NCI-H446 (cell line): Measurements from ENCODE around the gene USP36.
"Not testable (repeated sequence)": the region's sequence is repeated elsewhere in the genome, so short reads cannot be mapped to it uniquely, and the experiment has no call there.

ENCODE experiments used
- DNase-seq, 2 experiments: peaks; one replicate each; lab custom pipeline; 2025; lab: John Stamatoyannopoulos, UW

USP36 gene

DNA sequence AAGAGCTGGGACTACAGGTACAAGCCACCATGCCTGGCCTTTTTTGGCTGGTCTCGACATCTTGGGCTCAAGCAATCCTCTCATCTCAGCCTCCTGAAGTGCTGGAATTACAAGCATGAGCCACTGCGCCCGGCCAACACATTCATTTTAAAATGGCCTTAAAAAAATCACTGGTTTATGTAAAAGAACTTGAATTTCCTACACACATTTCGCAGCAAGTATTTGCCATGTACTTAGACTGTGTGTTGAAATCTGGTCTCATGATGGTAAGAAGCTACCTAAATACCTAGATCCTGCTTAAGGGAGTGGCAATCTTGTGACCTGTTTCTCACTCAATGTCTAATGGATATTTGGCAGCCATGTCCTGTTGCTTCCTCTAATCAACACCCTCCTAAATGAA, 50.1 kb downstream of the USP36 start:
- DNase-seq: no peak

DNA sequence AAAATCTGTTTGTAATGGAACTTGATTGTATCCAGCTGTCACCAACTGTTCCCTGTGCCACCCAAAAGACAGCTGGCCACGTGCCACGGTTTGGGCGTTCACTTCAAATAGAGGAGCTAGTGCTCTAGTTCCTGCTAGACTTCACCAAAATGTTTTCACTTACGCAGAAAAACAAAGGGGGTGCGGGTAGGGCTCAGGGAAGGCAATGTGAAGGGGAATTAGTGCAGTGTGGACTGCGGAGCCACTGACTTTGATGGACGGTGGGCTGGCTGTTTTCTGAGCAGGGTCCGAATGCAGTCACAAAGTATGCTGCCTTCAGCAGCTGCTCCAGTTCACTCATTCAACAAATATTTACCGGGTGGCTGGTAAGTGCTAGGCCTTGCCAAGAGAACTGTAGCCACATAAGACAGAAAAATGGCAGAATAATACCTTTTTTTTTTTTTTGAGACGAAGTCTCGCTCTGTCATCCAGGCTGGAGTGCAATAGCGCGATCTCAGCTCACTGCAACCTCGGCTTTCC, 50.9 kb downstream of the USP36 start:
- peak; percentile 82 to 84 for DNase-seq

DNA sequence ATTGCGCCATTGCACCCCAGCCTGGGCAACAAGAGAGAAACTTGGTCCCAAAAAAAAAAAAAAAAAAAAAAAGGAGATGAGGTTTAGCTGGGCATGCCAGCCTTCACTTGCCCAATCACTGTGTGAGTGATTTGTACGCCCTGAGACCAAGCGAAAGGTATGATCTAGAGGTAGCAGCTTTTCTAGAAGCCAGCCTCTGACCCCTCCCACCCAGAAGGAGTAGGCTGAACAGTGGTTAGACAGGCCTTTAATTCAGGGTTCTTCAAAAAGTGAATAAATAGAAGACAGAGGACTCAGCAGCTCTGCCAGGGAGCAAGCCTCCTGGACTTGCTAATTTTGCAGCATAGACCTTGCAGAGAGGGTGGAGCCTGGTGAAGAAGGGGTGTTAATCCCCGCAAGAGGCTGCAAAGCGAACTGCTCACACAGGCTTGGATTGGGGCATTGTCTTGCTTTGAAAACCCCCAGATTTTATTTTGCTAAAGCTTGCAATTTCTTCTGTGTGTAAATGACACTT, 51.4 kb downstream of the USP36 start:
- no peak for DNase-seq

DNA sequence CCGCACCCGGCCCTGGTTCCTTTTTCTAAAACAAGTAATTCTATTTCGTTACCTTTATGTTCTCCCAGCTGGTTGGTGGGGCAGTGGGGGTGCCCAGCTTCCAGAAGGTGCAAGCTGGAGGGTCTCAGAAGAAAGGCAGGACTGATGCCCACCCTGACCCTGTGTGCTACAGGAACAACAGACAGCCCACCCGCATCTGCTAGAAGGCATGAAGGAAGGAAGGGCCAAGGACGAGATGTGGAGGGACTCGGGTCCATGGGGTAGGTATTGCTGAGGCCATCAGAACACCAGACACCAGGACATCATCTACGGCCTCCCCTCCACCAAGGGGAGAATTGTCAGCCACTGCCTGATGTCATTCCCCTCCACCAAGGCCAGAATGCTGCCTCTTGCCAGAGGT, 52.2 kb downstream of the USP36 start:
- DNase-seq: no peak

DNA sequence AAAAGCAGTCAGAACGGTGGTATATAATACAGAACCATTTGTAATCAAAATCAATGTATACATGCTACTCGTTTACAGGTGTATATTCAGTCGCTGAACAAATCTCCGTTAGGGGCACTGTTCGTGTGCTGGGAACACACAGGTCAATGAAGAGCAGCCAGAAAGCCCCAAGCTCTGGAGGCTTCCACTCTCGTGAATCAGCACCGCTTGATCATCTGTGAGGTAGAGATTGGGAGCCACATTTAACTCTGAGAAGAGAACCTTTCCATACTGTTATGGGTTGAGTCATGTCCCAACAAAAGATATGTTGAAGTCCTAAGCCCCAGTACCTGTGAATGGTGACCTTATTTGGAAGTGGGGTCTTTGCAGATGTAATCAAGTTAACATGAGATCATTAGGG, 53.2 kb downstream of the USP36 start:
- no peak for DNase-seq

DNA sequence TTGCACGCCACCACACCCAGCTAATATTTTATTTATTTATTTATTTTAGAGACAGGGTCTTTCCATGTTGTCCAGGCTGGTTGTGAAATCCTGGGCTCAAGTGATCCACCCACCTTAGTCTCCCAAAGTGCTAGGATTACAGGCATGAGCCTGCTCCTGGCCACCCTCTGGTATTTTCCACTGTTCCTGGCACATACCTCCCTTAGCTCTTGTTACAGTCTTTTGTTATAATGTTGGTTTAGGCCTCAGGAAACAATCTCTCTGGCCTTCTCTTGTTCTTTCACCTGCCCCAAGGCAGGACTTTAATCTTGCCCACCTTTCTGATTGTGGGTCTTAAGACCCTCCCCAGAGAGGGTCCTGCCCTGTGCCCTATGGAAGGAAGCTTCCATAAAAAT, 55.0 kb downstream of the USP36 start:
- no peak for DNase-seq

DNA sequence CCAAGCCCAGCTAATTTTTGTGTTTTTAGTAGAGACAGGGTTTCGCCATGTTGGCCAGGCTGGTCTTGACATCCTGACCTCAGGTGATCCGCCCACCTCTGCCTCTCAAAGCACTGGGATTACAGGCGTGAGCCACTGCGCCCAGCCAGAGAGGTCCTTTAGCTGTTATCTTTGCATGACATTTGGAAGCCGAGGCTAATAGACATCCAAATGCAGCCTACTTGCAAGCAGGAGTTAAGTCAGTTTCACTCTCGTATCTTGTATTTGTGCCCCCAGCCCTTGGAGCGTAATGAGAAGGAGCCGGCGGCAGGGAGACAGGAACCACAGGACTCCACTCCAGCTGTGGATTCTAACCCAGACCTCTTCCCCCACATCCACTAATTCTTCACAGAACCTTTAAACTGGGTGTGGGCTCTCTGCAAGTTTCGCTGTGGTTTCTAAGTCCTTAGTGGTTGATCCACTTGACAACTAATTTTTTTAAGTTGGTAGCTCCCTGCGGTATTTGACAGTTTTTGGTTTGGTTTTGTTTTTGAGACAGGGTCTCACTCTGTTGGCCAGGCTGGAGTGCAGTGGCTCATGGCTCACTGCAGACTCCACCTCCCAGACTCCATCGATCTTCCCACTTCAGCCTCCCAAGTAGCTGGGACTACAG, 55.5 kb downstream of the USP36 start:
- no peak for DNase-seq

DNA sequence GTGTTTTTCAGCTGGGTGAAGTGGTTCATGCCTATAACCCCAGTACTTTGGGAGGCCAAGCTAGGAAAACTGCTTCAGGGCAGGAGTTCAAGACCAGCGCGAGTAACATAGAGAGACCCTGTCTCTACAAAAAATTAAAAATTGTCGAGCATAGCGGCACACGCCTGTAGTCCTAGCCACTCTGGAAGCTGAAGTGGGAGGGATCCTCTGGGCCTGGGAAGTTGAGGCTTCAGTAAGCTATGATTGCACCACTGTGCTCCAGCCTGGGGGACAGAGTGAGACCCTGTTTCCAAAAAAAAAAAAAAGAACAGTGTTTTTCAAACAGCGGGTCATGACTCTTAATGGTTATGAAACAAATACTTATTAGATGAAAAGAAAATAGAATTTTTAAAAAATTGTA, 56.3 kb downstream of the USP36 start:
- no peak for DNase-seq

DNA sequence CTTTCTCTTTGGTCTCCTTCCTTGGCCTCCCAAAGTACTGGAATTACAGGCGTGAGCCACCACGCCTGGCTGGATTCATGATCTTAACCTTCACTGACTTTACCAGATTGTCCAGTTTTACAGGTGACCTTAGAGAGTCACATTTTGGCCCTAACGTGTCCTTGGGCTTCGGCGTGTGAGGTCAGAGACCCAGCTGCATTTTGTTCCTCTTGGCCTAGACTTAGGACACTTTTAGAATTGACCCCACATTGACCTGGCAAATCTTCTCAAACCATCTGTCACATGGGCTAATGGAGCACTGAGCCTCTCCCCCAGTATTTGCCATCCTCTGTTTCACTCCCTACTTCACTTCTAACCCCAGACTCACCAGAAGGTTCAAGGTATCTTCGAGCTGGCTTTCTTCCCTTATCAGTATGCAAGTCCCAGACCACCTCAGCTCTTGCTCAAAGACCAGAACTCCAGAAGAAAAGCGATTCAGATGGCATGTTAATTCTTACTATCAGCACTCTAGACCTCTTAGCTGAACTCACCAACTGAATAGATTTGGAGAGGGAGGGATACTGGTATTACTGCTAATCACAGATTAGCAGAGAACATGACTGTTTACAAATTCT, 56.8 kb downstream of the USP36 start:
- no peak for DNase-seq

DNA sequence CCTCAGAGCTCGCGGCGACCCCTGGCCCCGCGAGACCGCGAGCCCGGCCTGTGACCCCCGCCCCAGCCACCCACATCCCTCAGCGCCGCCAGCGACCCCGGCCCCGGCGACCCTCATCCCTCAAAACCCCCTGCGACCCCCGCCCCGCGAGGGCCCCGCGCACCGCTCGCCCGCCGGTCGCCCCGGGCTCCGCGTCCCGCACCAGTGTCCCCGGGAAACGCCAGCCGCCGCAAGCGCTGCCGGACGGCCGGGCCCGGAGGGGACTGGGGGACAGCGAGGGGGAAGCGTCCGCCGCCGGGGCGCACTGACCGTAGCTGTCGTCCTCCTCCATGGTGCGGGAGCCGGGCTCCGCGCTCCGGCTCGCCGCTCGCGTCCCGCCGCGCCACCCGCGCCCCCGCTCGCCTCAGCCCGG, 58.7 kb downstream of the USP36 start, which contains the start of gene CYTH1:
CYTH1 (minus strand) TSS at position 381 of the 412 bp plus-strand sequence; CDS start at position 331, 50 bp downstream.
- no peak for DNase-seq

DNA sequence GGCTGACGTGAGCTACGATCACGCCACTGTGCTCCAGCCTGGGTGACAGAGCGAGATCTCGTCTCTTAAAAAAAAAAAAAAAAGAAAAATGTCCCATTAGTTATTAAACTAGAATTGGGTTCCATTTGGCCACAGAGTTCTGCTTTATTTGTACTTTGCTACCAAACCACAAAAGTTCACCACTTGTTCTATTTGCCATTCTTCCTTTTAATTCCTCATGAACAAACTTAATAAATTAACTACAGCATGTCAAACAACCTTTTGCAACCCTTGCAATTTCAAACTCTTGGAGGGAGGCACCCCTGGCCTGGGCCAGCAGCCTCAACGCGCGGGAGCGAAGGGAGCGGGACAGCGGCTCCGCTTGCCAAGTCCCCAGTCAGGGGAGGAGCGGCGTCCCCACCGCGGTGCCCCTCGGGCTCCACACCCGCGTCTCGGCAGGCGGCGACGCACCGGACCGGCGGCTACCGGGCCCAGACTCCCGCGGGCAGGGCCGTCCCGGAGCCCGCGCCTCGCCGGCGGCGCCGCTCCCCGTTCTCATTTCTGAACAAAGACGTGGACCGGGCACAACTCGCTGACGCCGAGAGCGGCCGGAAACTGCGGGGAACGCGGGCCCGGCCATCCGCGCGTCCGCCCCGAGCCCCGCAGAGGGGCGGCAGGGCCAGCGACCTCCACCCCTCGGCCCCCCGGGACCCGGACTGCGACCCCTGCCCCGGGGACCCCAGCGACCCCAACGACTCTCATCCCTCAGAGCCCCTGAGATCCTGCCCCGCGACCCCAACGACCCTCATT, 59.3 kb downstream of the USP36 start:
- peak in 1 of 2 experiments; percentile 26 for DNase-seq

DNA sequence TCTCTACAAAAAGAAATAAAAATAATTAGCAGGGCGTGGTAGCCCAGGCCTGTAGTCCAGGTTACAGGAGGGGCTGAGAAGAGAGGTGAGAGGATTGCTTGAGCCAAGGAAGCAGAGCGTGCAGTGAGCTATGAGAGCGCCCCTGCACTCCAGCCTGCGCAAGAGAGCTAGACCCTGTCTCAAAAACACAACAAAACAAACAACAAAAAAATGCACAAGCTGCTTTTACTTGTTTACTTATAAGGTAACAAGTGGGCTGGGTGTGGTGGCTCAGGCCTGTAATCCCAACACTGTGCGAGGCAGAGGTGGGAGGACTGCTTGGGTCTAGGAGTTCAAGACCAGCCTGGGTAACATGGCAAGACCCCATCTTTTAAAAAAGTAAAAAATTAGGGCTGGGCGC, 60.3 kb downstream of the USP36 start:
- DNase-seq: no peak

DNA sequence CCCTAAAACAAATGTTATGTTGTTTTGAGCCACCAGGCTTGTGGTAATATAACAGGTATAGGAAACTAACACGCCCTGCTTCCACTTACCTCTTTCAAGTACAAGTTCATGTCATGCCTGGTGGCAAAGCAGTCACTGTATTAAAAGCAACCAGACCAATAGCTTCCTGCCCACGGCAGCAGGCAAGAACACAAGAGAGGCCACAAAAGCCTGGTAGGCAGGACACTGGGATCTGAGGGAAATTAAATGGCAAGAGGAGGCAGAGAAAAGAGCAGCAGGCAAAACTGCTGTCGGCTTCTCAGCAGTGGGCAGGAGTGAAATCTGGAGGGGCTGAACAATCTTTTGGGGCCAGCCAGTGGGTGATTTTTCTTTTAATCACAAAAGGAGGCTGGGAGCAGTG, 60.8 kb downstream of the USP36 start:
- no peak for DNase-seq

DNA sequence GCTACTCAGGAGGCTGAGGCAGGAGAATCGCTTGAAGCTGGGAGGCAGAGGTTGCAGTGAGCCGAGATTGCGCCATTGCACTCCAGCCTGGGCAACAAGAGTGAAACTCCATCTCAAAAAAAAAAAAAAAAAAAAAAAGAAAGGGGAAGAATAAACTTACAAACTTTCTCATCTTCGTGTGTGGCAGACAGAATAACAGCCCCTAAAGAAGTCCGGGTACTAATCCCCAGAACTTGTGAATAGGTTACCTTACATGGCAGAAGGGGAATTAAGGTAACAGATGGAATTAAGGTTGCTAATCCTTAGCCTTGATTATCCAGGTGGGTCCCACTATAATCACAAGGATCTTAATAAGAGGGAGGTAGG, 61.3 kb downstream of the USP36 start:
- DNase-seq: not testable (repeated sequence)

DNA sequence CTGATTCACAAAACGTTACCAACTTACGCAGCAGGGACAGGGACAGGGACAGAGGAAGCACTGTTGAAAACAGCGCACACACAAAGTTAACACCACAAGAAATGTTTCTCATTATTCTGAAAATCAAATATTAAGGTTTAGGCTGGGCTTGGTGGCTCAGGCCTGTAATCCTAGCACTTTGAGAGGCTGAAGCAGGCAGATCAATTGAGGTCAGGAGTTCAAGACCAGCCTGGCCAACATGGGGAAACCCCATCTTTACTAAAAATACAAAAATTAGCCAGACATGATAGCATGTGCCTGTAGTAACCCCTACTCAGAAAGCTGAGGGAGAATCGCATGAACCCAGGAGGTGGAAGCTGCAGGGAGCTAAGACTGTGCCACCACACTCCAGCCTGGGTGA, 62.7 kb downstream of the USP36 start:
- DNase-seq: no peak

DNA sequence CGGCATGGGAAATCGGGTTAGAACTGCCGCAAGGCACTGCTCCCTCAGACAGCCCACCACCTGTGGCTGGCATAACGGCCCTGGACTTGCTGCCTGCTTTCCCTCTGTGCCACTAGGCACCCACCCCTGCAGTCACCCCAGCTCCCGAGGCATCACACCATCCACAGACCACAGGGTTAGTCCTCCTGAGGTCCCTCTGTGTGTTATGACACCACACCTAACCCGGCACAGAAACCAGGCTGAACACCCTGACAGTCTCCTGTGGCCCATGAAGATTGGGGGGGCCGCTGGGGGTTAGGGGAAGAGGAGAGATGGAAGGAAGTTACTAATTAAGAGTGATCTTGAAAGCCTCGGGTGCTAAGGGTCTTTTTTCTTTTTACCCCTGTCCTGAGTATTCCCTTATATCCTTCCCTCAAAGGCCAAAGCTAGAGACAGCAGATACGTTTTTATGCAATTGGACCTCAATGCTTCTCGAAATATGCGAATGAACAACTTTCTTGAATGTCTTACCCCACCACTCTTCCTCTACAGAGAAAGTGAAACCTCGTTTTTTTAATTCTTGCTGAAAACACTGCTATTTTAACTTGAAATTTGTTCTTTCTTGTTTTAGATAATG, 65.5 kb downstream of the USP36 start:
- no peak for DNase-seq

DNA sequence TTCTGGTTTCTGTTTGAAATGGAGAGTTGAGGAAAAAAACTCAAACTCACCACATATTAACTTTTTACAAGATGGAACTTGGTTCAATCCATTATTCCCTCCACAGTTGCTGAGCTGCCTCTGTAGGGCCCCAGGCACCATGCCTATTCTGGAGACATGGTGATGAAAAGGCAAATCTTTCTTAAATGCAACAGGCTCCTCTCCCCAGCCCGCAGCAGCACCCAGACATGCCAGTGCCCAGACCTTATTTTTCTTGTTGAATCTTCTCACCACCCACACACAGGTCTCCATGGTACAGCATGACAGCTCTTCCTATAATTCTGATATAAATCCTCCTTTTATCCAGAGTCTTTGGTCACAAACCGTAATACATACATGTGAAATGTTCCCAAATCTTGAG, 66.2 kb downstream of the USP36 start:
- no peak for DNase-seq

DNA sequence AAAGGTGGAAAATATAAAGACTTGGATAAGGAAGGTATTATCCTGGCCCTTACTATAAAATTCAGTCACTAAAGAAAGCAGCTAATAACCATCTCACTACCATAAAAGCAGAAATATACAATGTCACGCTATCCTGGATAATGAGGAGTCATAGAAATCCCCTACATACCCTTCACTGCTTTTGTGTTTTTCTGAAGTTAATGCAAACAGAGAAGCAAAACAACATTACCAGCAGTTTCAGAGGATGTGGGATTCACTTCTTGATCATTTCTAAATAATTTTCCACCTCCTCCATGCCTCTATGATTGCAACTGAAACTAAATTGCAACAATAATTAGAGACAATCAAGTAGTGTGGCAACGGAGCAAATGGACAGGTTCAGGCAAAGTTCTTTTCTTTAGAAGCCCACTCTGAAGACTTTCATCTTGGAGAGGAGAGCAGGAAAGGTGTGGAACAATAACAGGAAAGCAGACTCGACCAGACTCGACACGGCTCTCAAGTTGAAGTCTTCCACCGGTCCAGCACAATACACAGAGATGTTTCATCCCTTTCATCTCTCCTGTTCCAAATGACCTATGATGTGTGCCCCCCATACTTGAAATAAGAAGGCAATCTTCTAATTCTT, 68.7 kb downstream of the USP36 start:
- DNase-seq: no peak

DNA sequence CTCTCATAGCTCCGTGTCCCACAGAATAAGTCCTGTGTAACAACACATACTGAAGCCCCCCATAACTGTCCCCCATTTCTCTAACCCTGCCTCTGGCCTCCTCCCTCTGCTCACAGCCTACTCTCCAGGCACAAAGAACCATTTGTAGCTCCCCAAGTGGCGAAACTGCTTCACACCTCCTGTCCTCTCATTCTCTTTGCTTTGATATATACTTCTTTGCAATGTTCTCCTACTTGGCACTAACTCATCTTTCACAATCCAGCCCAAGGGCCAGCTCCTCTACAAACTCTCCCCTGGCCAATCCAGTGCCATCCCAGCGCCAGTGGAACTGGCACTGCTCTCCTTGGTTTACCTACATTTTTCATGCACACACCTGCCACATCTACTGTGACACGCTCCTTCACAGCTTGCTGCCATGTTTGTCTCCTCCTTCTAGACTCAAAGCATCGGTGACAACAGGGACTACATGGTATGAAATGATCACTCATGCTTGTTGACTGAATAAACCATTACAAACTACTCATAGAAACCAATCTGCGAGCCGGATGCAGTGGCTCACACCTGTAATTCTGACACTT, 71.3 kb downstream of the USP36 start:
- no peak for DNase-seq

DNA sequence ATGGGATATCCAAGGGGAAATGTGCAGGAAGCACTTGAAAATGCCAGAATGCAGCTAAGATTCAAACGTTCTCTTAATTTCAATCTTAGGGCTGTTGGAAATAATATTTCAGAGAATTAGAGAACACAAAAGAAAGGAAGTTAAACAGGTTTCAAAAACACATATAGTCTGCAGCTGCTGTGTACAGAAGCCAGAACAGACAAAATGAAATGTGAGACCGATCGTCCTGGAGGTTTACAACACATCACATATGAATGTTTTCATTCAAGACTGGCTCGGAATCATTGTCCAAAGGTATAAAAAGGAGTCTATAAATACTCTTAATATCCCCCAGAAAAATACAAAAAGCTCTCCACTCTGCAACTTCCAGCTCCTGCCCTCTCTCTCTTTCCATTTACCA, 72.8 kb downstream of the USP36 start:
- DNase-seq: no peak

DNA sequence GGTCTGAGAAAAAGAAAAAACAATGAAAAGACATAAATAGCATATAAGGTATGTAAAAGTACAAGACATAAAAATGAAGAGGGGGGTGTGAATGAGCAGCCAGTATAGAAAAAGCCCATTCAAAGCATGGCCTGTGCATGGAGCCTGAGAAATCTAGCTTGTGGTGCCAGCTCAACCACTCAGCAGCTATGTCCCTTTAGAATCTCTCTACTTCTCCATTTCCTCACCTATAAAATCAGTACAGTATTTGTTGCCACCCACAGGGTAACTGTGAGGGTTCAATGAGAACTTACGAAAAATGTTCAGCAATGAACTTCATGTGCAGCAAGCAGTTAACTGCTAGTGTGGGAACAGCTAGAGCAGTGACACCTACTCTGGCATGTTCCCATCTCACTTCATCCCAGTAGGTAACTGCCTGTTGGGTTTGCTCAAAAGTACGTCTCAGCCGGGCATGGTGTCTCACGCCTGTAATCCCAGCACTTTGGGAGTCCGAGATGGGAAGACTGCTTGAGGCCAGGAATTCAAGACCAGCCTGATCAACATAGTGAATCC, 73.8 kb downstream of the USP36 start:
- no peak for DNase-seq
